ENCODE results near the gene MGRN1.

The MGRN1 gene

GRCh38 chr16:4624015-4624826, at the start of gene MGRN1:
MGRN1 (plus strand) TSS chr16:4624826; CDS start chr16:4624961, 135 bp downstream.
- Mint-ChIP-seq H3K9me3 (no peaks in the 10 kb centered on the region), H3K27ac (peak within 1 kb of the TSS; percentile 97), H3K4me1 (peaks cover 31% of the 10 kb centered on the region), H3K27me3 (no peaks in the 10 kb centered on the region), H3K36me3 (ENCODE audit: low read depth) (peaks cover 4% of the 10 kb centered on the region), H3K4me3 (peak within 1 kb of the TSS; percentile 94)
- ATAC-seq (peak; percentile 81), DNase-seq (peak; percentile 91)

- no peaks in the 10 kb centered on the region for H3K9me3 Mint-ChIP-seq
- no peaks in the 10 kb centered on the region for H3K36me3 Mint-ChIP-seq (ENCODE audit: low read depth)
- DNase-seq: no peak
- peak; percentile 36 for ATAC-seq
- no peaks in the 10 kb centered on the region for H3K4me1 Mint-ChIP-seq
- no peak overlapping the region for H3K27ac Mint-ChIP-seq
- H3K27me3 Mint-ChIP-seq: no peaks in the 10 kb centered on the region
- no peak overlapping the region for H3K4me3 Mint-ChIP-seq
These were observed 49.5 kb upstream of the MGRN1 start for GRCh38 chr16:4574919-4575705.

- H3K9me3 Mint-ChIP-seq: no peaks in the 10 kb centered on the region
- no peaks in the 10 kb centered on the region for H3K4me1 Mint-ChIP-seq
- DNase-seq: no peak
- H3K27me3 Mint-ChIP-seq: no peaks in the 10 kb centered on the region
- H3K36me3 Mint-ChIP-seq (ENCODE audit: low read depth): no peaks in the 10 kb centered on the region
- no peak overlapping the region for H3K4me3 Mint-ChIP-seq
- no peak overlapping the region for H3K27ac Mint-ChIP-seq
- ATAC-seq: no peak
These were observed 48.6 kb upstream of the MGRN1 start for GRCh38 chr16:4576008-4576407.

- no peaks in the 10 kb centered on the region for H3K9me3 Mint-ChIP-seq
- ATAC-seq: no peak
- no peaks in the 10 kb centered on the region for H3K36me3 Mint-ChIP-seq (ENCODE audit: low read depth)
- H3K27me3 Mint-ChIP-seq: no peaks in the 10 kb centered on the region
- no peak overlapping the region for H3K27ac Mint-ChIP-seq
- no peaks in the 10 kb centered on the region for H3K4me1 Mint-ChIP-seq
- DNase-seq: no peak
- no peak overlapping the region for H3K4me3 Mint-ChIP-seq
These were observed 45.6 kb upstream of the MGRN1 start for GRCh38 chr16:4578961-4579530.

- Mint-ChIP-seq H3K27me3 (no peaks in the 10 kb centered on the region), H3K4me3 (no peak overlapping the region), H3K9me3 (no peaks in the 10 kb centered on the region), H3K36me3 (ENCODE audit: low read depth) (no peaks in the 10 kb centered on the region), H3K4me1 (no peaks in the 10 kb centered on the region), H3K27ac (no peak overlapping the region)
- ATAC-seq: no peak
- DNase-seq: no peak
These were observed 44.4 kb upstream of the MGRN1 start for GRCh38 chr16:4580250-4580649.

GRCh38 chr16:4583906-4584305, 40.7 kb upstream of the MGRN1 start:
- Mint-ChIP-seq H3K36me3 (ENCODE audit: low read depth) (no peaks in the 10 kb centered on the region), H3K4me1 (no peaks in the 10 kb centered on the region), H3K4me3 (no peak overlapping the region), H3K9me3 (no peaks in the 10 kb centered on the region), H3K27me3 (peaks cover 10% of the 10 kb centered on the region), H3K27ac (no peak overlapping the region)
- no peak for ATAC-seq
- DNase-seq: no peak

- Mint-ChIP-seq H3K4me3 (no peak overlapping the region), H3K27ac (no peak overlapping the region), H3K36me3 (ENCODE audit: low read depth) (no peaks in the 10 kb centered on the region), H3K27me3 (peaks cover 10% of the 10 kb centered on the region), H3K4me1 (no peaks in the 10 kb centered on the region), H3K9me3 (no peaks in the 10 kb centered on the region)
- no peak for ATAC-seq
- DNase-seq: no peak
These were observed 38.3 kb upstream of the MGRN1 start for GRCh38 chr16:4586291-4586690.

GRCh38 chr16:4588386-4588785, 36.2 kb upstream of the MGRN1 start:
- ATAC-seq (no peak), DNase-seq (no peak)
- no peak overlapping the region for H3K4me3 Mint-ChIP-seq
- H3K27me3 Mint-ChIP-seq: peaks cover 10% of the 10 kb centered on the region
- no peaks in the 10 kb centered on the region for H3K9me3 Mint-ChIP-seq
- H3K36me3 Mint-ChIP-seq (ENCODE audit: low read depth): no peaks in the 10 kb centered on the region
- H3K4me1 Mint-ChIP-seq: no peaks in the 10 kb centered on the region
- no peak overlapping the region for H3K27ac Mint-ChIP-seq

GRCh38 chr16:4588961-4589360, 35.7 kb upstream of the MGRN1 start:
- Mint-ChIP-seq H3K4me3 (no peak overlapping the region), H3K9me3 (no peaks in the 10 kb centered on the region), H3K27ac (no peak overlapping the region), H3K27me3 (peaks cover 10% of the 10 kb centered on the region), H3K36me3 (ENCODE audit: low read depth) (no peaks in the 10 kb centered on the region), H3K4me1 (no peaks in the 10 kb centered on the region)
- ATAC-seq (no peak), DNase-seq (no peak)

GRCh38 chr16:4591191-4591590, 33.4 kb upstream of the MGRN1 start:
- no peaks in the 10 kb centered on the region for H3K9me3 Mint-ChIP-seq
- DNase-seq: no peak
- no peaks in the 10 kb centered on the region for H3K4me1 Mint-ChIP-seq
- peaks cover 4% of the 10 kb centered on the region for H3K27me3 Mint-ChIP-seq
- no peak overlapping the region for H3K27ac Mint-ChIP-seq
- no peaks in the 10 kb centered on the region for H3K36me3 Mint-ChIP-seq (ENCODE audit: low read depth)
- ATAC-seq: no peak
- no peak overlapping the region for H3K4me3 Mint-ChIP-seq

- Mint-ChIP-seq H3K4me1 (no peaks in the 10 kb centered on the region), H3K27me3 (no peaks in the 10 kb centered on the region), H3K4me3 (no peak overlapping the region), H3K27ac (no peak overlapping the region), H3K9me3 (no peaks in the 10 kb centered on the region), H3K36me3 (ENCODE audit: low read depth) (no peaks in the 10 kb centered on the region)
- no peak for DNase-seq
- no peak for ATAC-seq
These were observed 32.7 kb upstream of the MGRN1 start for GRCh38 chr16:4591706-4592470.

- H3K4me3 Mint-ChIP-seq: no peak overlapping the region
- no peaks in the 10 kb centered on the region for H3K36me3 Mint-ChIP-seq (ENCODE audit: low read depth)
- ATAC-seq (no peak), DNase-seq (no peak)
- no peaks in the 10 kb centered on the region for H3K27me3 Mint-ChIP-seq
- H3K27ac Mint-ChIP-seq: no peak overlapping the region
- no peaks in the 10 kb centered on the region for H3K4me1 Mint-ChIP-seq
- H3K9me3 Mint-ChIP-seq: no peaks in the 10 kb centered on the region
These were observed 31.5 kb upstream of the MGRN1 start for GRCh38 chr16:4593086-4593485.

- peaks cover 1% of the 10 kb centered on the region for H3K27me3 Mint-ChIP-seq
- H3K27ac Mint-ChIP-seq: no peak overlapping the region
- no peak for ATAC-seq
- H3K4me1 Mint-ChIP-seq: no peaks in the 10 kb centered on the region
- no peak for DNase-seq
- no peaks in the 10 kb centered on the region for H3K36me3 Mint-ChIP-seq (ENCODE audit: low read depth)
- no peak overlapping the region for H3K4me3 Mint-ChIP-seq
- H3K9me3 Mint-ChIP-seq: no peaks in the 10 kb centered on the region
These were observed 29.9 kb upstream of the MGRN1 start for GRCh38 chr16:4594433-4595410.
